MG63 (cell line): ENCODE data around the gene TNFRSF21. TPM values are rescaled to one million over a fixed set of nuclear protein-coding genes. Genes with fewer than 3 reads are reported as not detected.
"Not testable (repeated sequence)": the region's sequence is repeated elsewhere in the genome, so short reads cannot be mapped to it uniquely, and the experiment has no call there.

Experiments
- DNase-seq: peaks from one replicate; pipeline ENCODE4 v3.0.0-alpha.2; 2020
- H3K27me3 ChIP-seq: fragments of 250-450 bp; sonication (Bioruptor Pico); 2 replicates; pipeline ENCODE4 v1.5.1; 2020; ENCODE audit warnings: mild to moderate bottlenecking, moderate library complexity
- H3K36me3 ChIP-seq: fragments of 250-450 bp; sonication (Bioruptor Pico); 2 replicates; pipeline ENCODE4 v1.5.1; 2020; ENCODE audit warnings: mild to moderate bottlenecking, moderate library complexity
- H3K4me3 ChIP-seq: fragments of 250-450 bp; sonication (Bioruptor Pico); 2 replicates; pipeline ENCODE4 v1.5.1; 2020; ENCODE audit warnings: mild to moderate bottlenecking, moderate library complexity
- H3K9me3 ChIP-seq: fragments of 250-450 bp; sonication (Bioruptor Pico); 2 replicates; pipeline ENCODE4 v1.5.1; 2020; ENCODE audit warnings: mild to moderate bottlenecking, moderate library complexity
- total RNA-seq: library from RNA; depleted of rRNA; stranded (reverse); fragments of >200 nt; shearing (Covaris generic); gene quantifications from 2 replicates; pipeline ENCODE4 v1.2.3, GENCODE V29; 2014; ENCODE audit warnings: low replicate concordance

Gene TNFRSF21
- total RNA-seq, 1 experiment from 2014 or later: 0.76 TPM

GRCh38 chr6:47303342-47303741 is 6.4 kb downstream of the TNFRSF21 start:
- DNase-seq: no peak

DNA sequence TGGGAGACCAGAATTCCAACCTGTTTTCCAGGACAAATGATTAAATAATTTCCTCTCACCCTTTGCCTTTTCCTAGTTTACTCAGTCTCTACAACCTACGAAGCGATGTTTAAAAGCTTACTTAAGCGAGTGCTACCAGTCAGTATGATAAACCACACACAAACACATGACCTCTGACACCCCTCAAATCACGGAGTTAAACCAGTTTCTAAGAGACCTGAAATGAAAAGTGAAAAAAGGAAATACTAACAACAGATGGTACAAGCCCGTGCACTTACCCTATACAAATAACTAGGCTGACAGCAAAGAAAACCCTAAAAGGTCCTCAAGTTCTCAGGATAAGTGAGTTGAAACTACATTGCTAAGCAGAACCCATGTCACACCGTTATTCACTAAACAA is 7.7 kb downstream of the TNFRSF21 start:
- Histone ChIP-seq H3K36me3 (no peaks in the 10 kb centered on the region), H3K4me3 (no peak overlapping the region), H3K27me3 (no peaks in the 10 kb centered on the region), H3K9me3 (no peaks in the 10 kb centered on the region)
- no peak for DNase-seq

More at GRCh38 chr6:47303342-47303741, 6.4 kb downstream of the TNFRSF21 start:
- Histone ChIP-seq H3K36me3 (no peaks in the 10 kb centered on the region), H3K9me3 (no peaks in the 10 kb centered on the region), H3K4me3 (no peak overlapping the region), H3K27me3 (no peaks in the 10 kb centered on the region; the same call in 1 of the 2 replicates)

DNA sequence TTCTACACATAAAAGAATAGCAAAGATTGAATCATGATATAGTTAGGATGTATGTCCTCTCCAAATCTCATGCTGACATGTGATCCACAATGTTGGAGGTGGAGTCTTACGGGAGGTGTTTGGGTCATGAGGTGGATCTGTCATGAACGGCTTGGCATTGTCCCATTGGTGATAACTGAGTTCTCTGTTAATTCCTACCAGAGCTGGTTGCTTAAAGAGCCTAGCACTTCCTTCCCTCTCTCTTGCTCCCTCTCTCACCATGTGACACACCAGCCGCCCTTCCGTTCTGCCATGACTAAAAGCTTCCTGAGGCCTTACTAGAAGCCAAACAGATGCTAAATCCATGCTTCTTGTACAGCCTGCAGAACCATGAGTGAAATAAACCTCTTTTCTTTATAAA is 8.3 kb downstream of the TNFRSF21 start:
- no peaks in the 10 kb centered on the region for H3K36me3 ChIP-seq
- no peak for DNase-seq
- H3K4me3 ChIP-seq: no peak overlapping the region
- no peaks in the 10 kb centered on the region for H3K9me3 ChIP-seq
- H3K27me3 ChIP-seq: no peaks in the 10 kb centered on the region

DNA sequence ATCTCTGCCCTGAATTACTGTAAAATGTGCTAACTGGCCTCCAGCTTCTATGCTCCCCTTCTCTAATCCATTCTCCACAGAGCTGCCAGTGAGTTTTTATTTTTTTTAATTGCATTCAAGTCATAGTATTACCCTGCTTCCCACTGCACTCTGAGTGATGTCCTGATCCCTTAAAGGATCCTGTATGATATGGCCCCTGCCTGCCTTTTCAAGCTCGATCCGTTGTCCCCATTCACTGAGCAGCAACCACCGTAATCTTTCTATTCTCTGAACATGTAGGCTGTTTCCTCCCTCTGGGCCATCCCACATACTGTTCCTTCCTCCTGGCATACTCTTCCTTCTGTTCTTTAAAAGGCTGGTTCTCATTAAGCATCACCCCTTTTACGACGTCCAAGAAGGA is 9.3 kb downstream of the TNFRSF21 start:
- no peaks in the 10 kb centered on the region for H3K9me3 ChIP-seq
- no peak for DNase-seq
- no peak overlapping the region for H3K4me3 ChIP-seq
- no peaks in the 10 kb centered on the region for H3K36me3 ChIP-seq
- no peaks in the 10 kb centered on the region for H3K27me3 ChIP-seq

- DNase-seq: no peak
- H3K4me3 ChIP-seq: no peak overlapping the region
- H3K9me3 ChIP-seq: no peaks in the 10 kb centered on the region
- H3K27me3 ChIP-seq: no peaks in the 10 kb centered on the region
- no peaks in the 10 kb centered on the region for H3K36me3 ChIP-seq
These were observed 9.7 kb downstream of the TNFRSF21 start for GRCh38 chr6:47299965-47300364.

- Histone ChIP-seq H3K36me3 (no peaks in the 10 kb centered on the region), H3K4me3 (no peak overlapping the region), H3K27me3 (no peaks in the 10 kb centered on the region), H3K9me3 (no peaks in the 10 kb centered on the region)
- DNase-seq: no peak
These were observed 11.2 kb downstream of the TNFRSF21 start for GRCh38 chr6:47298475-47298874.

DNA sequence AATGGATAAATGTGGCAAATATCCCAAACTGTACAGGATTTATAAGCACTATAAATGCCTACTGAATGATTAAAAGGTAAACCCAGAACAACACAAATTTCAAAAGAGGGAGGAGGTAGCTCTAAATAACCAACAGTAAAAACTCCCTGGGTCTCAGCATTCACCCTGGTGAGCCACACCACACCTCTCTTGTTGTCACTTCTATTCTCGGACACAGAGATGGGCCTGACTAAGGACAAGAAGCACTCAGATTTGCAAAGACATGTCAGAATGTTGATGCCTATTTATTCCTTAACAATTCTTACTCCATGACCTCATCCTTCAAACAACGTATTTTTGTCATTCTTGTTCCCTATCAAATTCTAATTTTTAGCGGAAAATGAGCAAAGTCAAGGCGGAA is 14.7 kb downstream of the TNFRSF21 start:
- H3K9me3 ChIP-seq: no peaks in the 10 kb centered on the region
- DNase-seq: no peak
- no peak overlapping the region for H3K4me3 ChIP-seq
- no peaks in the 10 kb centered on the region for H3K36me3 ChIP-seq
- H3K27me3 ChIP-seq: no peaks in the 10 kb centered on the region

GRCh38 chr6:47292944-47293343 is 16.8 kb downstream of the TNFRSF21 start:
- Histone ChIP-seq H3K36me3 (no peaks in the 10 kb centered on the region), H3K27me3 (no peaks in the 10 kb centered on the region), H3K4me3 (no peak overlapping the region), H3K9me3 (no peaks in the 10 kb centered on the region)
- DNase-seq: no peak

DNA sequence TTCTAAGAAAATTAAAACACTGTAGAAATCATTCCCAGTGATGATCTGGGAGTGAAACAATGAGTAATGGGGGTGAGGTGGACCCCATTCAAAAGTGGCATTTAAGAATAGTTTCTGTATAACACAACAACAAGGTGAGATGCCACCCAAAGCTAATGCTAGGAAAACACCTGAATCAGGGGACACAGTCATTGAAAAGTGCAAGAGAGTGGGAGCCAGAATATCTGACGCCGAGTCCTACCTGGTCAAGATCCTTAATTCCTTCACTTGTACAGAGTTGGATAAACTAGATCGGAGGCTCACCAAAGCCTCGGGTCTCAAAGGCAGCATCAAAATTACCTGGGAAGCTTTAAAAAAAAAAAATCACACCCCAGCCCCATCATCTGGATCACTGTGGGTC is 17.7 kb downstream of the TNFRSF21 start:
- no peak for DNase-seq
- Histone ChIP-seq H3K9me3 (no peaks in the 10 kb centered on the region), H3K27me3 (no peaks in the 10 kb centered on the region), H3K4me3 (no peak overlapping the region), H3K36me3 (no peaks in the 10 kb centered on the region)

GRCh38 chr6:47290124-47290834 is 19.4 kb downstream of the TNFRSF21 start:
- Histone ChIP-seq H3K4me3 (no peak overlapping the region), H3K27me3 (no peaks in the 10 kb centered on the region), H3K9me3 (no peaks in the 10 kb centered on the region), H3K36me3 (no peaks in the 10 kb centered on the region)
- DNase-seq: no peak

DNA sequence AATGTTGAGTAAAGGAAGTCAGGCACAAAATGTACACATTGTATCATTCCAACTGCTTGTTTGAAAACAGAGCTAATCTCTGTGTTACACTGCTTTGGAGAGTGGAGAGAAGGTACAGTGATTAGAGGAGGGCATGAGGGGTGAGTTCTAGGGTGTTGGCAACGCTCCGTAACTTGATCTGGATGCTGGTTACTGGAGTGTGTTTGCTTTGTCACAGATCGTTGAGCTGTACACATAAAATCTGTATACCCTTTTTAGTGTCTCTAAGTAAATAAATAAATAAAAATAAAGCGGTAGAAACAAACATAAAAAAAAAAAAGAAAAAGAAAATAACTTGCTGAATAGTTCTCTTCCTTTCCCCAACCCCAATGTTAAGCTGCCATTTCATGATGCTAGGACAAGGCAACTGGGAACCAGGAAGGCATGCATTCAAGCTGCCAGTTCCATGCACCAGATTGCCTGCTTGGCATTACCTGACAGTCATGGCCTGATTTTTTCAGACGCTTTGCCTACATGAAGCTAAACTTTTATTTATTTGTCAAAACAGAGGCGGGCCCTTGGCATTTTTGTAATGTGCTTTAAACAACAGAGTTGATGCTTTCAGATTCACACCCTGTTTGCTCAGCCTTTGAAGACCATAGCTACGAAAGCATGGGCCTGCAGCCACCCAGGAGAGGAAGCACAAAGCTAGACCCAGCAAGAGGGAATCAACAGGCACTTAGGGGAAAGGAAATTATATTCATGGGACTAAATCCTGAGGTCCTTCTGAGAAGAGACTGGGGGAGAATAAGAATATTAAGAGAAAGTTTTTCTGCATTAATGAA is 21.2 kb downstream of the TNFRSF21 start:
- Histone ChIP-seq H3K9me3 (no peaks in the 10 kb centered on the region), H3K4me3 (no peak overlapping the region), H3K27me3 (no peaks in the 10 kb centered on the region), H3K36me3 (no peaks in the 10 kb centered on the region)
- no peak for DNase-seq

DNA sequence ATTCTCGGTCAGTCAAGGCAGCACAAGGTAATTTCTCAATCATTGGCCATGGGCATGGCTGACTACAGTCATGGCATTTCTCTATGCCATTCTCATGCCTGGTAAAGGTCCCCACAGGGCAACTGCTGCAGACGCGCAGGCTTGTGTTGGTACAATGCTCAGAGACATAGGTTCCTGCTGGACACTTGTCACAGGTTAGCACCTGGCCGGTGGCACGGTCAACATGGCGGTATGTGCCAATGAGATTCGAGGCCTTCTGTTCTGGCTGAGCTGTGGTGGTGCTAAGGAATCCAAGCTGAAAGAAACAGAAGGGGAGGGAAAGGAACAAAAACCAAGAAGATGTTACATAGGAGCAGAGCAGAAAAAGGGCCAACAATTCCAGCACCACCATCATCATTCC is 23.4 kb downstream of the TNFRSF21 start:
- Histone ChIP-seq H3K9me3 (no peaks in the 10 kb centered on the region), H3K36me3 (no peaks in the 10 kb centered on the region), H3K4me3 (no peak overlapping the region), H3K27me3 (no peaks in the 10 kb centered on the region)
- DNase-seq: no peak

GRCh38 chr6:47283993-47284392 is 25.7 kb downstream of the TNFRSF21 start:
- no peaks in the 10 kb centered on the region for H3K36me3 ChIP-seq
- no peaks in the 10 kb centered on the region for H3K27me3 ChIP-seq
- no peaks in the 10 kb centered on the region for H3K9me3 ChIP-seq
- H3K4me3 ChIP-seq: no peak overlapping the region
- no peak for DNase-seq

DNA sequence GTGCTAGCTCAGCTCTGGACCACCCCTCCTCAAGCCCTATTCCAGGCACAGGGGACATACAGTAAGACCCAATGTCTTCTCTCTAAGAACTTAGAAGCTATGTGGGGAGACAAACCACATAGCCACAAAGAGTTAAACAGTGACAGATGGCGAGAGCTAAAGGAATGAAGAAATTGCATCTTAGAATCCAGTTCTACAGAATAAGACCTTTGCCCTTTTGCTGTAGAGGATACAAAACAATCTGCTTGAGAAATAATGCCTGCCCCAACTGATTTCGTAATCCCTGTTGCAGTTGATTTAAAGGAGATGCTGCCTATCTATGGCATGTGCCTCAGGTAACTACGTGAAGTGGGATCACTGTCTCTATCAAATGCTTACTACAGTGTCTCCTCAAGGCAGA is 31.2 kb downstream of the TNFRSF21 start:
- H3K27me3 ChIP-seq: no peaks in the 10 kb centered on the region
- DNase-seq: no peak
- H3K4me3 ChIP-seq: no peak overlapping the region

DNA sequence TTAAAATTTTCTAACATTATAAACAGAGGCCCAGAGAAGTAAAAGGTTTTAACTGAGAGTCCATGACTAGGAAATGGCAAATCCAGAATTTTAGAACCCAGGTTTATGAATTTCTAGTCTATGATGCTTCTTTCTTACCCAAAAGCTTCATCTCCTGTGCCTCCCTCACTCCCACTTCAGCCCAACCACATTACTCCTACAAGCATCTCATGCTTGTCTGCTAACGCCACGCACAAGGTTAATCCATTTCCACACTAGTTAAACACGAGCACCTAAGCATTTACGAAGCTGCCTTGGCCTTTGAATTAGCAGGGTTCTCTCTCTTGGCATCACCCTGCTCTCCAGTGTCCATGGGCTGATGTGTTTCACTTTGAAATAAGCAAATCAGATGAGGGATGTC is 32.0 kb downstream of the TNFRSF21 start:
- H3K27me3 ChIP-seq: no peaks in the 10 kb centered on the region
- H3K36me3 ChIP-seq: no peaks in the 10 kb centered on the region
- no peak overlapping the region for H3K4me3 ChIP-seq
- DNase-seq: no peak
- H3K9me3 ChIP-seq: no peaks in the 10 kb centered on the region

More for the DNA sequence above, 31.2 kb downstream of the TNFRSF21 start:
- Histone ChIP-seq H3K36me3 (no peaks in the 10 kb centered on the region), H3K9me3 (no peaks in the 10 kb centered on the region)

DNA sequence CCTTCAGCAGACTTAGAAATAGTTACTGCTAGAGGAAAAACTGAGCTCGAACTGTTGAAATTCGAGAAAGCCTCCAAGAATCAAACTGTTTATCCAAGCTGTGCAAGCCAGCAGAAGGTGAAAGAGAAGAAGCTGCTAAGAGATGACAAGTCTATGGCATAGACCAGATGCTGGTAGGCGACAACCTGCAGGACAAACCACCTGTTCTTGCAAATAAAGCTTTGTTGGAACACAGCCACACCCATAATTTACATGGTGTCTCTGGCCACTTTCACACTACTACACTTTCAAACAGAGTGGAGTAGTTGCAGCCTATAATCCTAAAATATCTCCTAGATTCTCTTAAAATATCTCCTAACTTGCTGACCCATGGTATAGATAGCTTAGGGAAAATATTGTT is 33.3 kb downstream of the TNFRSF21 start:
- Histone ChIP-seq H3K36me3 (no peaks in the 10 kb centered on the region), H3K27me3 (no peaks in the 10 kb centered on the region), H3K9me3 (no peaks in the 10 kb centered on the region), H3K4me3 (no peak overlapping the region)
- DNase-seq: no peak

GRCh38 chr6:47275640-47276039 is 34.1 kb downstream of the TNFRSF21 start:
- H3K4me3 ChIP-seq: no peak overlapping the region
- H3K36me3 ChIP-seq: no peaks in the 10 kb centered on the region
- no peak for DNase-seq
- no peaks in the 10 kb centered on the region for H3K9me3 ChIP-seq
- H3K27me3 ChIP-seq: no peaks in the 10 kb centered on the region

DNA sequence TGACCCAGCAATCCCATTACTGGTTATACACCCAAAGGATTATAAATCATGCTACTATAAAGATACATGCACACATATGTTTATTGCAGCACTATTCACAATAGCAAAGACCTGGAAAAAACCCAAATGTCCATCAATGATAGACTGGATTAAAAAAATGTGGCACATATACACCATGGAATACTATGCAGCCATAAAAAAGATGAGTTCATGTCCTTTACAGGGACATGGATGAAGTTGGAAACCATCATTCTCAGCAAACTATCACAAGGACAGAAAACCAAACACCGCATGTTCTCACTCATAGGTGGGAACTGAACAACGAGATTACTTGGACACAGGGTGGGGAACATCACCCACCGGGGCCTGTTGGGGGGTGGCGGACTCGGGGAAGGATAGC is 34.6 kb downstream of the TNFRSF21 start:
- not testable (repeated sequence) for H3K36me3 ChIP-seq, H3K27me3 ChIP-seq, H3K4me3 ChIP-seq, H3K9me3 ChIP-seq, DNase-seq
